ENCODE measurements around the gene ESYT1. TPM values are rescaled to one million over a fixed set of nuclear protein-coding genes. Genes with fewer than 3 reads are reported as not detected.

The ESYT1 gene
- polyA plus RNA-seq, 3 donors = 79.5 to 86.3 (median 81.9) TPM

GRCh38 chr12:56121204-56121870 is 6.7 kb upstream of the ESYT1 start:
- no peak for DNase-seq

- DNase-seq = no peak
These were observed 5.4 kb upstream of the ESYT1 start for GRCh38 chr12:56122637-56123036.

- DNase-seq = no peak
These were observed 3.9 kb upstream of the ESYT1 start for GRCh38 chr12:56124133-56124532.

- no peak for DNase-seq
These were observed 1.3 kb upstream of the ESYT1 start for GRCh38 chr12:56126732-56127239.

- DNase-seq = no peak
These were observed 581 bp upstream of the ESYT1 start for GRCh38 chr12:56127485-56127887.

- DNase-seq = no peak
These were observed 671 bp downstream of the ESYT1 start for GRCh38 chr12:56128670-56129205.

- DNase-seq = no peak
These were observed 1.3 kb downstream of the ESYT1 start for GRCh38 chr12:56129206-56129941.

- no peak for DNase-seq
These were observed 2.0 kb downstream of the ESYT1 start for GRCh38 chr12:56129942-56130495.

- no peak for DNase-seq
These were observed 2.8 kb downstream of the ESYT1 start for GRCh38 chr12:56130876-56131275.

- DNase-seq = no peak
These were observed 6.8 kb downstream of the ESYT1 start for GRCh38 chr12:56134897-56135296.

GRCh38 chr12:56137853-56138571 is 9.9 kb downstream of the ESYT1 start:
- no peak for DNase-seq

- no peak for DNase-seq
These were observed 14.1 kb downstream of the ESYT1 start for GRCh38 chr12:56141946-56142784.

GRCh38 chr12:56143217-56143616 is 15.2 kb downstream of the ESYT1 start:
- no peak for DNase-seq

- no peak for DNase-seq
These were observed 15.8 kb downstream of the ESYT1 start for GRCh38 chr12:56143870-56144269.

GRCh38 chr12:56145217-56145616 is 17.1 kb downstream of the ESYT1 start:
- no peak for DNase-seq

- DNase-seq = peak; percentile 39
These were observed 18.7 kb downstream of the ESYT1 start for GRCh38 chr12:56146492-56147460.

GRCh38 chr12:56150563-56150962 is 22.5 kb downstream of the ESYT1 start:
- DNase-seq = no peak

- DNase-seq = peak; percentile 48
These were observed 23.6 kb downstream of the ESYT1 start for GRCh38 chr12:56151672-56152131.

- DNase-seq = peak; percentile 91
These were observed 24.2 kb downstream of the ESYT1 start, which contains the start of gene MYL6B for GRCh38 chr12:56152132-56152755. Gene MYL6B (plus strand): TSS chr12:56152587. CDS start chr12:56153919, 1,332 bp downstream.
